ENCODE results near the gene PERCC1. TPM values are rescaled to one million over a fixed set of nuclear protein-coding genes. Genes with fewer than 3 reads are reported as not detected.
"Not testable (repeated sequence)": the region's sequence is repeated elsewhere in the genome, so short reads cannot be mapped to it uniquely, and the experiment has no call there.

PERCC1 gene
- total RNA-seq, 2 experiments from 2014 or later, result 0.33 TPM; not detected in 1

DNA sequence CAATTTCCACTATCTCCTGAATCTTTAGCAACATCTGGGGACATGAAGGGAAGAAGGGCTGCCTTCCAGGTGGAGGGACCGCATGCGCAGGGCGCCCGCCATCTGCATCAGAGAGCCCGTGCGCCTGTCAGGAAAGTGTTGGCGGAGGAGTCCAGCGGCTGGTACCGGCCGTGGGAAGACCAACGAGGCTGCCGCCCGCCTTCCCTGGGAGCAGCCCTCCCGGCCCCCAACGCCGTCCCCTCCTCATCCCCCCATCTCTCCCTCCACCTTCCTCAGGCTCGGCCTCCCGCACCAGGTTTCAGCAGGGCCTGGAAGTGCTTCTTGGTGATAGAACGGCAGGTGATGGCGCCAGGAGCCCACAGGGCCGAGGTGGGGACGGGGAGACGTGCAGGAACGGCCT is 35.2 kb downstream of the PERCC1 start:
- no peaks in the 10 kb centered on the region for H3K9me3 Mint-ChIP-seq (ENCODE audit: low read depth)
- H3K36me3 Mint-ChIP-seq, result peaks cover 2% of the 10 kb centered on the region
- H3K27me3 Mint-ChIP-seq, result no peaks in the 10 kb centered on the region
- H3K4me3 Mint-ChIP-seq, result no peak overlapping the region
- CTCF ChIA-PET, result no interaction called here
- DNase-seq, result no peak
- no peak overlapping the region for H3K27ac Mint-ChIP-seq
- no peaks in the 10 kb centered on the region for H3K4me1 Mint-ChIP-seq
- ATAC-seq, result no peak

DNA sequence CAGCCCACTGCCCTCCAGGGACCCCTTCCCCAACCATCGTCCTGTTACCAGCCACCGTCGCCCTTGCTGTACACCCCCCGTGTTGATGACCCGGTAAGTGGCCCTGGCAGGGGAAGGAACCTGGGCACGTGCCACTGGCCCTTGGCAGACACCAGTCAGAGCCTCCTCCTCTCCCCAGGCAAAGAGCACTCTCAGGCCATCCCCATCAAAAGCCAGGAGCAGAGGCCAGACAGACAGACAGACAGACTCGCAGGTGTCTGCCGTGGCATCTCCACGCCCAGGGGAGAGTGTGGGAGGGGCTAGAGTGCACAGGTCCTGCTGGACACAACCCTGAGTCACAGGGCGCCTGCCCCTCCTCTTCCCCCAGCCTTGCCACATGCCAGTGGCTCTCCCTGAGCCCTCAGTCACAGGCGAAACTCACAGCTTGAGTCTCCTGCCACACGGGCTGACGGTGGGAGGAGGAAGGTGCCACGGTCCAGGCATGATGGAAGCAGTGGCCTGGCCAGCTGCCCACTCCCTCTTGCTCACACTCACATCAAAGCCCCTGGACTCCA is 36.2 kb downstream of the PERCC1 start:
- Mint-ChIP-seq H3K9me3 (ENCODE audit: low read depth) (no peaks in the 10 kb centered on the region), H3K27ac (no peak overlapping the region), H3K27me3 (no peaks in the 10 kb centered on the region), H3K36me3 (no peaks in the 10 kb centered on the region), H3K4me1 (no peaks in the 10 kb centered on the region), H3K4me3 (no peak overlapping the region)
- CTCF ChIA-PET, result no interaction called here
- DNase-seq, result no peak
- ATAC-seq, result peak; percentile 20

DNA sequence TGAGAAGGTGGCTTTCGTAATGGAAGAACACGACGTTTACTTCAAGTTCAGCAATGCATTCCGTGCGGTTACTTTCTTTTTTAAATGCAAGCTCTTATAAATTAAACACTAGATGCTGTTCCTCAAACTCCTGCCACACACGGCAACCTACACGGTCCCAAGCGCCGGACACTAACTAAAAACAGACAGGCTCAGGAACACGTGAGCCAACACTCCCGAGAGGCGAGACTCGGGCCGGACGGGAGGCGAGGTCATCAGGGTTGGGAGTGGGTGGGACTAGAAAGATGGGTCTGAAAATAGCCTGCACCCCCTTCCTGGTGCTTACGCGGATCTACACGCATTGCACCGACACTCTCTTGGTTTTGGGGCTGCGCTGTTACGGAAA is 37.5 kb downstream of the PERCC1 start:
- H3K27ac Mint-ChIP-seq, result no peak overlapping the region
- peaks cover 8% of the 10 kb centered on the region for H3K4me1 Mint-ChIP-seq
- ATAC-seq (no peak), DNase-seq (no peak)
- H3K9me3 Mint-ChIP-seq (ENCODE audit: low read depth), result no peaks in the 10 kb centered on the region
- no peak overlapping the region for H3K4me3 Mint-ChIP-seq
- H3K27me3 Mint-ChIP-seq, result no peaks in the 10 kb centered on the region
- CTCF ChIA-PET, result no interaction called here
- no peaks in the 10 kb centered on the region for H3K36me3 Mint-ChIP-seq

DNA sequence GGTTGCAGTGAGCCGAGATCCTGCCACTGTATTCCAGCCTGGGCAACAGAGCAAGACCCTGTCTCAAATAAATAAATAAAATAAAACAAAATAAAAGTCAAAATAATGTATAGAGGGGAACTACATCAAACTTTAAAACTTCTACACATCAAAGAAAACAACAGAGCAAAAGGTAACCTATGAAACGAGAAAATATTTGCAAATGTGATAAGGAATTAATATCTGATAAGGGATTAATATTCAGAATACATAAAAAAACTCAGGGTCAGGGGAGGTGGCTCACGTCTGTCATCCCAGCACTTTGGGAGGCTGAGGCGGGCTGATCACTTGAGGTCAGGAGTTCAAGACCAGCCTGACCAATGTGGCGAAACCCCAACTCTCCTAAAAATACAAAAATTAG is 38.3 kb downstream of the PERCC1 start:
- not testable (repeated sequence) for H3K9me3 Mint-ChIP-seq (ENCODE audit: low read depth)

DNA sequence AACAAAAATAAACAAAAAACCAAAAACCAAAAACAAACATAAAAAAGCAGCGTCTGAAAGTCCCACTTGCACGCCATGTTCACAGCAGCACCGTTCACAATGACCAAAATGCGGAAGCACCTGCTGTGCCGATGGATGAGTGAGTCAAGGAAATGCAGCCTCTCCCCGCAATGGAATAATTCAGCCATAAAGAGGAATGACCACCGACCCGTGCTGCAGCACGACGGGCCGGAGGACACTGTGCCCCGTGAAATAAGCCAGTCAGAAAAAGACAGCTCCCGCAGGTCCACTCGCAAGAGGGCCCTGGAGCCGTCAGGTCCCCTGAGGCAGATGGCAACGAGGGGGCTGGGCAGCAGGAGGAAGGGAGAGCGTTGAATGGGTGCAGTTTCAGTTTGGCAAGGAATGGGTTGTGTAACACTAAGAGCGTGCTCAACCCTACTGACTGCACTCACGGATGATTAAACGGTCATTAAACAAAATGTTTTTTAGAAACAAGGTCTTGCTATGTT is 38.9 kb downstream of the PERCC1 start:
- H3K4me3 Mint-ChIP-seq, result no peak overlapping the region
- no peaks in the 10 kb centered on the region for H3K27me3 Mint-ChIP-seq
- H3K9me3 Mint-ChIP-seq (ENCODE audit: low read depth), result no peaks in the 10 kb centered on the region
- H3K36me3 Mint-ChIP-seq, result no peaks in the 10 kb centered on the region
- CTCF ChIA-PET, result no interaction called here
- DNase-seq (no peak), ATAC-seq (no peak)
- H3K4me1 Mint-ChIP-seq, result peaks cover 16% of the 10 kb centered on the region
- H3K27ac Mint-ChIP-seq, result no peak overlapping the region

More for the DNA sequence above, 38.3 kb downstream of the PERCC1 start:
- H3K4me3 Mint-ChIP-seq, ATAC-seq, H3K27ac Mint-ChIP-seq, CTCF ChIA-PET, DNase-seq, H3K27me3 Mint-ChIP-seq, H3K36me3 Mint-ChIP-seq: not testable (repeated sequence)
- H3K4me1 Mint-ChIP-seq, result peaks cover 14% of the 10 kb centered on the region

DNA sequence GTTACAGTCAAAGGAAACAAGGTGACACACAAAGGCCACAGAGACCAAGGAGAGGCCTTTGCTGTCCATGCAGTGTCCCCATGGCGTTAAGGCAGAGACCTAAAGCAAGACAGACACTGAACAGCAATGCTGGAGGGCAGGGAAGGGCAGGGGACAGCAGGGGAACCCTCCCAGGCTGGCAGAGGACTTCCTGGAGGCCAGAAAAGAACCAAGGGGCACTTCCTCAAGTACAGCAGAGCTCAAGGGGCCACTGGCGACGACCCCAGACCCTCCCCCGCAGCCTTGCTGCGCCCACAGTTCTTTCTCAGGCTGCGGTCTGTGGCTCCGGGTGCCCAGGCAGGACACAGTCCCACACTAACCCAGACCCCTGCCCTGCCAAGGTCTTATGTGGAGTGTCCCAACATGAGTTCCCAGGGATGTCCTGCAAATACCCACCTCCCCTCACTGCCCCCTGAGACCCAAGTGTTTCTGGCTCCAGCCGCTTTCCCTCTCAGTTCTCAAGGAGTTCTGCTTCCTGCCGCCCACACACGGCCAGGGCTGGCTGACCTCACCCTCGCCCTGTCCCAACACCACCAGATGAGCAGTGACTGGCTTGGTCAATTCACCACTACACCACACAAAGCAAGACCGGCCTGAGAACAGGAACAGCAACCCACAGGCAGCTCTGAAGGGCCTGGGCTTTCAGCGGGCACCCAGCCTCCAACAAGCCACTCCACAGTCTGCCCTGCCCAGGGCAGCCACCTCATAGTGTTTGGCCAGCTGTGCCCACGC is 39.8 kb downstream of the PERCC1 start:
- DNase-seq, result no peak
- no peaks in the 10 kb centered on the region for H3K9me3 Mint-ChIP-seq (ENCODE audit: low read depth)
- no peaks in the 10 kb centered on the region for H3K36me3 Mint-ChIP-seq
- H3K4me3 Mint-ChIP-seq, result no peak overlapping the region
- ATAC-seq, result no peak
- no peaks in the 10 kb centered on the region for H3K27me3 Mint-ChIP-seq
- CTCF ChIA-PET, result no interaction called here
- H3K27ac Mint-ChIP-seq, result no peak overlapping the region
- peaks cover 17% of the 10 kb centered on the region for H3K4me1 Mint-ChIP-seq

GRCh38 chr16:1471569-1472194 is 40.8 kb downstream of the PERCC1 start:
- ATAC-seq (no peak), DNase-seq (no peak)
- no peaks in the 10 kb centered on the region for H3K36me3 Mint-ChIP-seq
- no peak overlapping the region for H3K4me3 Mint-ChIP-seq
- H3K27ac Mint-ChIP-seq, result no peak overlapping the region
- CTCF ChIA-PET, result interaction anchor here (0.6 kb wide), 1 partner anchor 20 kb away, joined by 4 read pairs; no protein-coding TSS in a partner anchor
- H3K9me3 Mint-ChIP-seq (ENCODE audit: low read depth), result no peaks in the 10 kb centered on the region
- no peaks in the 10 kb centered on the region for H3K27me3 Mint-ChIP-seq
- peaks cover 21% of the 10 kb centered on the region for H3K4me1 Mint-ChIP-seq

DNA sequence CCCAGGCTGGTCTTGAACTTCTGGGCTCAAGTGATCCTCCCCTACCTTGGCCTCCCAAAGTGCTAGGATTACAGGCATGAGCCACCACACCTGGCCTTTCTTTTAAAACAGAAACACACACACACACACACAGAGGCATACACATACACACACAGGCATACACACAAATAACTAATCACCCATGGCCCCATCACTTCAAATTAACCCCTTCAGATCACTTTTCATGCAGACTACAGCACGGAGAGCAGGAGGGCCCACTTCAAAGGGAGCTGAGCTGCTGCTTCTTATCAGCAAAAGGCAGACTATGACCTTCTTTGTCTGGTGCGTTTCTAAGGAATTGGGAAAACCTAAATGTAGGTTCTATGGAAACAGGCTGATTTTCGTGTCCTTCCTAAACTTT is 42.1 kb downstream of the PERCC1 start:
- DNase-seq (no peak), ATAC-seq (no peak)
- Mint-ChIP-seq H3K36me3 (no peaks in the 10 kb centered on the region), H3K9me3 (ENCODE audit: low read depth) (no peaks in the 10 kb centered on the region), H3K4me1 (peaks cover 21% of the 10 kb centered on the region), H3K4me3 (peak overlapping the region; percentile 18), H3K27me3 (no peaks in the 10 kb centered on the region), H3K27ac (no peak overlapping the region)
- CTCF ChIA-PET, result no interaction called here

DNA sequence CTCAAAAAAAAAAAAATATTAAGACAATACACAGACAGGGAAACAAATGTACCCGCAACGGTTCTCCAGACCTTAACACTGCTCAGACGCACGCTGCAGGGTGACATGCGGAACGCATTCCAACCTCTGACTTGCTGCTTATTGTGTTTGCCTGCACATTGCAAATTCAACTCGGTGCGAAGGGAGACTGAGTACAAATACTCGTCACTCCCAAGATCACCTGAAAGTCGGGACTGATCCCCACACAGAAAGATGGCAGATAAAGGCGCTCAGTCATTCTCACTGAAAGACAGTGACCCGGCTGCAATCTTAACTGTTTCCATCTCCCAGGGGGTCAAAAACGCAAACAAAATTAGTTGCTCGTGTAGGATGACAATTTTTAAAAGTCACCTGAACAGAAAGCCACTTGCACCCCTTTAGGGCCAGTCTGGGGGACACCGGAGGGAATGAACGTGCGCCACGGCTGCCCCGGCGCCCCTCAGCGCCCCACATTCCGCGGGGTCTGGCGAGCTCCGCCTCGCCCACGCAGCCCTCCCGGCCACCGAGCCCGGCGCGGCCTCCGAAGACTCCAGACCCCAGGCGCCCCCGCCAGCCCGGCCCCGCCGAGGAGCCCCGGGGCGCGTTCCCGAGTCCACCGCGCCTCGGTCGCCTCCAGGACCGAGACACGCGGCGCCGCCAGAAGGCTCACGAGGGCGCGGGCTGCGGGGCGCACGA is 43.4 kb downstream of the PERCC1 start:
- Mint-ChIP-seq H3K4me1 (peaks cover 21% of the 10 kb centered on the region), H3K4me3 (peak overlapping the region; percentile 67), H3K9me3 (ENCODE audit: low read depth) (no peaks in the 10 kb centered on the region), H3K27me3 (no peaks in the 10 kb centered on the region), H3K36me3 (no peaks in the 10 kb centered on the region), H3K27ac (peak overlapping the region; percentile 40)
- ATAC-seq (no peak), DNase-seq (no peak)
- CTCF ChIA-PET, result no interaction called here

- H3K27me3 Mint-ChIP-seq, result no peaks in the 10 kb centered on the region
- ATAC-seq, result peak; percentile 93
- H3K36me3 Mint-ChIP-seq, result no peaks in the 10 kb centered on the region
- no peaks in the 10 kb centered on the region for H3K9me3 Mint-ChIP-seq (ENCODE audit: low read depth)
- CTCF ChIA-PET, result no interaction called here
- H3K4me3 Mint-ChIP-seq, result peak within 1 kb of the TSS; percentile 80
- H3K27ac Mint-ChIP-seq, result peak within 1 kb of the TSS; percentile 78
- DNase-seq, result peak; percentile 93
- H3K4me1 Mint-ChIP-seq, result peaks cover 21% of the 10 kb centered on the region
Observed at GRCh38 chr16:1474796-1475551, 44.1 kb downstream of the PERCC1 start, which contains the start of gene CLCN7. Gene CLCN7 (minus strand): TSS chr16:1475028. CDS start chr16:1474974, 54 bp downstream.

GRCh38 chr16:1475552-1476114 is 44.8 kb downstream of the PERCC1 start:
- Mint-ChIP-seq H3K36me3 (no peaks in the 10 kb centered on the region), H3K9me3 (ENCODE audit: low read depth) (no peaks in the 10 kb centered on the region), H3K4me3 (peak overlapping the region; percentile 80), H3K4me1 (peaks cover 21% of the 10 kb centered on the region), H3K27me3 (no peaks in the 10 kb centered on the region), H3K27ac (peak overlapping the region; percentile 78)
- no peak for DNase-seq
- no peak for ATAC-seq
- CTCF ChIA-PET, result no interaction called here

GRCh38 chr16:1477033-1477432 is 46.2 kb downstream of the PERCC1 start:
- H3K27me3 Mint-ChIP-seq, result no peaks in the 10 kb centered on the region
- H3K36me3 Mint-ChIP-seq, result no peaks in the 10 kb centered on the region
- no peak overlapping the region for H3K27ac Mint-ChIP-seq
- H3K4me3 Mint-ChIP-seq, result no peak overlapping the region
- ATAC-seq, result no peak
- H3K9me3 Mint-ChIP-seq (ENCODE audit: low read depth), result no peaks in the 10 kb centered on the region
- no peak for DNase-seq
- H3K4me1 Mint-ChIP-seq, result peaks cover 21% of the 10 kb centered on the region
- CTCF ChIA-PET, result interaction anchor here (0.6 kb wide), 1 partner anchor 18 kb away, joined by 3 read pairs; no protein-coding TSS in a partner anchor

Data from activated CD8-positive, alpha-beta memory T cell treated with anti-CD3 and anti-CD28 coated beads, Interleukin-2, amount 10 ng/mL, durations not matched to agents 7 days and 5 days (primary cell).